Measurements from ENCODE around the gene KLK13. TPM values are rescaled to one million over a fixed set of nuclear protein-coding genes. Genes with fewer than 3 reads are reported as not detected.

KLK13 gene
- total RNA-seq, 2 donors from 2014 or later: not detected

Other genes starting within 250 kb of the KLK13 start
- gene KLK1, start 241.3 kb downstream of the KLK13 start, total RNA-seq: 1 to 10 TPM; 1.7 to 2.3 TPM
- not detected for gene KLK15, start 231.5 kb downstream of the KLK13 start, total RNA-seq
- gene KLK3, start 210.2 kb downstream of the KLK13 start, total RNA-seq: not detected
- under 1 TPM in 1 of 2 donors, not detected in 1; 0.63 TPM for gene KLK2, start 191.7 kb downstream of the KLK13 start, total RNA-seq
- gene KLK4, start 153.7 kb downstream of the KLK13 start, total RNA-seq: not detected
- gene KLK5, start 112.1 kb downstream of the KLK13 start, total RNA-seq: not detected
- gene KLK6, start 95.5 kb downstream of the KLK13 start, total RNA-seq: not detected
- gene KLK7, start 81.2 kb downstream of the KLK13 start, total RNA-seq: not detected
- not detected for gene KLK8, start 63.5 kb downstream of the KLK13 start, total RNA-seq
- not detected for gene KLK10, start 45.4 kb downstream of the KLK13 start, total RNA-seq
- not detected for gene KLK11, start 38.5 kb downstream of the KLK13 start, total RNA-seq
- not detected for gene KLK12, start 30.1 kb downstream of the KLK13 start, total RNA-seq
- 1 to 10 TPM in 1 of 2 donors, under 1 TPM in 1; 0.69 to 1.2 TPM for gene KLK14, start 17.8 kb upstream of the KLK13 start, total RNA-seq
- 10 to 100 TPM; 10.7 to 11.9 TPM for gene CTU1, start 43.3 kb upstream of the KLK13 start, total RNA-seq
- 1 to 10 TPM in 1 of 2 donors, under 1 TPM in 1; 0.74 to 1.6 TPM for gene SIGLEC9, start 59.8 kb upstream of the KLK13 start, total RNA-seq
- not detected for gene SIGLEC7, start 77.2 kb upstream of the KLK13 start, total RNA-seq
- gene CD33, start 160.0 kb upstream of the KLK13 start, total RNA-seq: 1 to 10 TPM; 1.7 to 2.6 TPM
- not detected for gene SIGLECL1, start 186.0 kb upstream of the KLK13 start, total RNA-seq
- gene IGLON5, start 246.6 kb upstream of the KLK13 start, total RNA-seq: 1 to 10 TPM in 1 of 2 donors, under 1 TPM in 1; 0.67 to 1.1 TPM

Data from activated T-cell treated with anti-CD3 and anti-CD28 coated beads, Interleukin-2, amount 50 U/mL, for 72 hours (primary cell).